ENCODE results near the gene PRR5L.

GRCh38 chr11:36456156-36456555, 160.1 kb downstream of the PRR5L start:
- TF ChIP-seq, protein P1, sequence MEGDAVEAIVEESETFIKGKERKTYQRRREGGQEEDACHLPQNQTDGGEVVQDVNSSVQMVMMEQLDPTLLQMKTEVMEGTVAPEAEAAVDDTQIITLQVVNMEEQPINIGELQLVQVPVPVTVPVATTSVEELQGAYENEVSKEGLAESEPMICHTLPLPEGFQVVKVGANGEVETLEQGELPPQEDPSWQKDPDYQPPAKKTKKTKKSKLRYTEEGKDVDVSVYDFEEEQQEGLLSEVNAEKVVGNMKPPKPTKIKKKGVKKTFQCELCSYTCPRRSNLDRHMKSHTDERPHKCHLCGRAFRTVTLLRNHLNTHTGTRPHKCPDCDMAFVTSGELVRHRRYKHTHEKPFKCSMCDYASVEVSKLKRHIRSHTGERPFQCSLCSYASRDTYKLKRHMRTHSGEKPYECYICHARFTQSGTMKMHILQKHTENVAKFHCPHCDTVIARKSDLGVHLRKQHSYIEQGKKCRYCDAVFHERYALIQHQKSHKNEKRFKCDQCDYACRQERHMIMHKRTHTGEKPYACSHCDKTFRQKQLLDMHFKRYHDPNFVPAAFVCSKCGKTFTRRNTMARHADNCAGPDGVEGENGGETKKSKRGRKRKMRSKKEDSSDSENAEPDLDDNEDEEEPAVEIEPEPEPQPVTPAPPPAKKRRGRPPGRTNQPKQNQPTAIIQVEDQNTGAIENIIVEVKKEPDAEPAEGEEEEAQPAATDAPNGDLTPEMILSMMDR (IDR thresholded peaks at IDR 0.05): no peak
- TF ChIP-seq POLR2A (IDR thresholded peaks at IDR 0.05): no peak
